Measurements from ENCODE around the gene GLRX5.

DNA sequence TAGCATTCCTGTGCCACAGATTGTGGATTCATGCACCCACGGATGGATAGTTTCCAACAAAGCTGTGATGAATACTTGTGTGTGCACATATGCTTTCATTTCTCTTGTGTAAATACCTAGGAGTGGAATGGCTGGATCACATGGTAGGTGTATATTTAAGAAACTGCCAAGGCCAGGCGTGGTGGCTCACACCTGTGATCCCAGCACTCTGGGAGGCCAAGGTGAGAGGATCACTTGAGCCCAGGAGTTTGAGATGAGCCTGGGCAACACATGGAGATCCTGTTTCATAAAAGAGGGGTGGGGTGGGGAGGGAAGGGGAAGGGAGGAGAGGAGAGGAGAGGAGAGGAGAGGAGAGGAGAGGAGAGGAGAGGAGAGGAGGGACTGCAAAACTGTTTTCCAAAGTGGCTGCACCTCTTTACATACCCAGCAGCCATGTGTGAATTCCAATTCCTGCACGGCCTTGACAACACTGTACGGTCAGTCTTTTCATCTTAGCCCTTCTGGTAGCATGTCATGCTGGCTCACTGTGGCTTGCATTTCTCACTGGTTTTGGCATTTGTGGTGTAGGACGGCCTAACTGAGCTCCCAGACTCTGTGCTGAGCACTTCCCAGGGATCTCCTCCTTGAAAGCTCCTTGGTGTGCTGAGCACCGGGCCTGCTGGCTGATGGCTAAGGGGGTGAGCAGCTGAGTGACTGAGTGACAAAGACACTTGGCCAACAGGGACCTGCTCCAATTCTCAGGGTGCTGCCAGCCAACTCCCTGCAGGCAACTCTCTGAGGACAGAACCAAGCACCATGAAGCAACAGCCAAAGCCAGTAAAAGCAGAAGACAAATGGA is 46.3 kb upstream of the GLRX5 start:
- TF ChIP-seq, protein P1, sequence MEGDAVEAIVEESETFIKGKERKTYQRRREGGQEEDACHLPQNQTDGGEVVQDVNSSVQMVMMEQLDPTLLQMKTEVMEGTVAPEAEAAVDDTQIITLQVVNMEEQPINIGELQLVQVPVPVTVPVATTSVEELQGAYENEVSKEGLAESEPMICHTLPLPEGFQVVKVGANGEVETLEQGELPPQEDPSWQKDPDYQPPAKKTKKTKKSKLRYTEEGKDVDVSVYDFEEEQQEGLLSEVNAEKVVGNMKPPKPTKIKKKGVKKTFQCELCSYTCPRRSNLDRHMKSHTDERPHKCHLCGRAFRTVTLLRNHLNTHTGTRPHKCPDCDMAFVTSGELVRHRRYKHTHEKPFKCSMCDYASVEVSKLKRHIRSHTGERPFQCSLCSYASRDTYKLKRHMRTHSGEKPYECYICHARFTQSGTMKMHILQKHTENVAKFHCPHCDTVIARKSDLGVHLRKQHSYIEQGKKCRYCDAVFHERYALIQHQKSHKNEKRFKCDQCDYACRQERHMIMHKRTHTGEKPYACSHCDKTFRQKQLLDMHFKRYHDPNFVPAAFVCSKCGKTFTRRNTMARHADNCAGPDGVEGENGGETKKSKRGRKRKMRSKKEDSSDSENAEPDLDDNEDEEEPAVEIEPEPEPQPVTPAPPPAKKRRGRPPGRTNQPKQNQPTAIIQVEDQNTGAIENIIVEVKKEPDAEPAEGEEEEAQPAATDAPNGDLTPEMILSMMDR (IDR thresholded peaks at IDR 0.05; ENCODE audit: poor library complexity): no peak
- TF ChIP-seq EZH2 (IDR thresholded peaks at IDR 0.05; ENCODE audit: borderline replicate concordance): no peak

All from hepatocyte (in vitro differentiated cells).